HL-60 (cell line): ENCODE results near the gene RNF151.

Experiments
- DNase-seq, 2 experiments: peaks; one replicate each; pipeline ENCODE4 v3.0.0-alpha.2; 2010 to 2020; ENCODE audit warnings: low read depth in 1 of 2, low spot score in 1 of 2
- H3K27ac ChIP-seq: fragments of 250-450 bp; sonication (Bioruptor Pico); replicated peaks from 2 replicates; pipeline ENCODE4 v1.5.1; 2020; ENCODE audit warnings: mild to moderate bottlenecking, moderate library complexity
- H3K27me3 ChIP-seq: fragments of 250-450 bp; sonication (Bioruptor Pico); 2 replicates; pipeline ENCODE4 v1.5.1; 2021; ENCODE audit warnings: mild to moderate bottlenecking, moderate library complexity; ENCODE audit not compliant: insufficient read depth, poor library complexity, severe bottlenecking
- H3K4me3 ChIP-seq: replicated peaks from 2 replicates; pipeline ENCODE4 v1.5.1; 2011; ENCODE audit warnings: mild to moderate bottlenecking, control low read depth, low read length; ENCODE audit not compliant: insufficient read depth
- GABPA ChIP-seq: IDR thresholded peaks from 2 replicates; pipeline ENCODE4 v1.6.1; 2012; ENCODE audit warnings: low read depth
- POLR2AphosphoS5 ChIP-seq: IDR thresholded peaks from 2 replicates; pipeline ENCODE4 v1.6.1; 2012; ENCODE audit warnings: low read depth
- SPI1 ChIP-seq: IDR thresholded peaks from 2 replicates; pipeline ENCODE4 v1.6.1; 2012; ENCODE audit warnings: low read depth, mild to moderate bottlenecking, borderline replicate concordance
- TF ChIP-seq, protein P1 (sequence below): IDR thresholded peaks from 2 replicates; pipeline ENCODE4 v1.6.1; 2012; ENCODE audit warnings: low read depth; ENCODE audit not compliant: insufficient replicate concordance
- TF ChIP-seq, protein P2 (sequence below): IDR thresholded peaks from one replicate; pipeline ENCODE4 v1.5.1; 2011; ENCODE audit warnings: low read length, control low read depth, inconsistent platforms; ENCODE audit not compliant: insufficient read depth

RNF151 gene

DNA sequence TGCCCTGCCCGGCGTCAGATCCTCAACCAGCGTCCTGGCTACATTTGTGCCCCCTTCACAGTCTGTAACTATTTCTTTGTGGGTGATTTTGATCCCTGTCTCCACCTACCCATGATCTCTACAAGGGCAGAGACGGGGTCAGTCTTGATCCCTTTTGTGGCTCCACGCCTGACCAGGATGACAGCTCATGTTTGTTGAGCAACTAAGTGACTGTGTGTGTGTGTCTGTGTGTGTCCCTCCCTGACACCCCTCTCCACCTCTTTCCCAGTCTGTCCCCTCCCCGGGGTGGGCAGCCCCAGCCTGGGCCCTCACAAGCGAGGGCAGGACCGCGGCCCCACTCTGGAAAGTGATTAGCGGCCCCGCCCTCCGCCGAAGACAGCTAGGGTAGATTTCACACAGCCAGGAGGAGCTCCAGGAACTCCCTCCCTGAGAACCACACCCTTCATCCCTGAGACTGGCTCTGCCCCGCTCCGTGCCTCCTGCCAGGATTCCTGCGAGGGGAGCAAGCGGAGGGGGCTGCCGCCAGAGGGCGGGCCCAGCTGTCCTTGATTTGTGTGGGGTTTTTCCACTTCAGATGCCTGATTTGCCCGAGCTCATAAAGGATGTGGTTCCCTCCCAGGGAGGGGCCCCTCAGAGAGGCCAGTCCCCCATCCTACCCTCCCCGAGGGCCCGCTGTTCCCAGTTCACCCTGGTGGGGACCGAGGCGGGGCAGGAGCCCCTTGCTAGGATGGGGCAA lies 43.2 kb upstream of the RNF151 start:
- H3K27me3 ChIP-seq: peaks cover 32% of the 10 kb centered on the region
- no peak overlapping the region for H3K27ac ChIP-seq
- DNase-seq: no peak
- H3K4me3 ChIP-seq: no peak overlapping the region
- no peak for TF ChIP-seq SPI1
- no peak for TF ChIP-seq POLR2AphosphoS5
- TF ChIP-seq, protein P1, sequence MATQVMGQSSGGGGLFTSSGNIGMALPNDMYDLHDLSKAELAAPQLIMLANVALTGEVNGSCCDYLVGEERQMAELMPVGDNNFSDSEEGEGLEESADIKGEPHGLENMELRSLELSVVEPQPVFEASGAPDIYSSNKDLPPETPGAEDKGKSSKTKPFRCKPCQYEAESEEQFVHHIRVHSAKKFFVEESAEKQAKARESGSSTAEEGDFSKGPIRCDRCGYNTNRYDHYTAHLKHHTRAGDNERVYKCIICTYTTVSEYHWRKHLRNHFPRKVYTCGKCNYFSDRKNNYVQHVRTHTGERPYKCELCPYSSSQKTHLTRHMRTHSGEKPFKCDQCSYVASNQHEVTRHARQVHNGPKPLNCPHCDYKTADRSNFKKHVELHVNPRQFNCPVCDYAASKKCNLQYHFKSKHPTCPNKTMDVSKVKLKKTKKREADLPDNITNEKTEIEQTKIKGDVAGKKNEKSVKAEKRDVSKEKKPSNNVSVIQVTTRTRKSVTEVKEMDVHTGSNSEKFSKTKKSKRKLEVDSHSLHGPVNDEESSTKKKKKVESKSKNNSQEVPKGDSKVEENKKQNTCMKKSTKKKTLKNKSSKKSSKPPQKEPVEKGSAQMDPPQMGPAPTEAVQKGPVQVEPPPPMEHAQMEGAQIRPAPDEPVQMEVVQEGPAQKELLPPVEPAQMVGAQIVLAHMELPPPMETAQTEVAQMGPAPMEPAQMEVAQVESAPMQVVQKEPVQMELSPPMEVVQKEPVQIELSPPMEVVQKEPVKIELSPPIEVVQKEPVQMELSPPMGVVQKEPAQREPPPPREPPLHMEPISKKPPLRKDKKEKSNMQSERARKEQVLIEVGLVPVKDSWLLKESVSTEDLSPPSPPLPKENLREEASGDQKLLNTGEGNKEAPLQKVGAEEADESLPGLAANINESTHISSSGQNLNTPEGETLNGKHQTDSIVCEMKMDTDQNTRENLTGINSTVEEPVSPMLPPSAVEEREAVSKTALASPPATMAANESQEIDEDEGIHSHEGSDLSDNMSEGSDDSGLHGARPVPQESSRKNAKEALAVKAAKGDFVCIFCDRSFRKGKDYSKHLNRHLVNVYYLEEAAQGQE: no peak
- TF ChIP-seq GABPA: no peak
- TF ChIP-seq, protein P2, sequence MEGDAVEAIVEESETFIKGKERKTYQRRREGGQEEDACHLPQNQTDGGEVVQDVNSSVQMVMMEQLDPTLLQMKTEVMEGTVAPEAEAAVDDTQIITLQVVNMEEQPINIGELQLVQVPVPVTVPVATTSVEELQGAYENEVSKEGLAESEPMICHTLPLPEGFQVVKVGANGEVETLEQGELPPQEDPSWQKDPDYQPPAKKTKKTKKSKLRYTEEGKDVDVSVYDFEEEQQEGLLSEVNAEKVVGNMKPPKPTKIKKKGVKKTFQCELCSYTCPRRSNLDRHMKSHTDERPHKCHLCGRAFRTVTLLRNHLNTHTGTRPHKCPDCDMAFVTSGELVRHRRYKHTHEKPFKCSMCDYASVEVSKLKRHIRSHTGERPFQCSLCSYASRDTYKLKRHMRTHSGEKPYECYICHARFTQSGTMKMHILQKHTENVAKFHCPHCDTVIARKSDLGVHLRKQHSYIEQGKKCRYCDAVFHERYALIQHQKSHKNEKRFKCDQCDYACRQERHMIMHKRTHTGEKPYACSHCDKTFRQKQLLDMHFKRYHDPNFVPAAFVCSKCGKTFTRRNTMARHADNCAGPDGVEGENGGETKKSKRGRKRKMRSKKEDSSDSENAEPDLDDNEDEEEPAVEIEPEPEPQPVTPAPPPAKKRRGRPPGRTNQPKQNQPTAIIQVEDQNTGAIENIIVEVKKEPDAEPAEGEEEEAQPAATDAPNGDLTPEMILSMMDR: no peak

- no peak for DNase-seq
- H3K4me3 ChIP-seq: no peak overlapping the region
- H3K27ac ChIP-seq: no peak overlapping the region
- H3K27me3 ChIP-seq: peaks cover 26% of the 10 kb centered on the region
- TF ChIP-seq SPI1 (no peak), GABPA (no peak), POLR2AphosphoS5 (no peak)
- TF ChIP-seq, protein P2: no peak
- TF ChIP-seq, protein P1: no peak
These were observed 42.6 kb upstream of the RNF151 start for GRCh38 chr16:1924095-1924494.

DNA sequence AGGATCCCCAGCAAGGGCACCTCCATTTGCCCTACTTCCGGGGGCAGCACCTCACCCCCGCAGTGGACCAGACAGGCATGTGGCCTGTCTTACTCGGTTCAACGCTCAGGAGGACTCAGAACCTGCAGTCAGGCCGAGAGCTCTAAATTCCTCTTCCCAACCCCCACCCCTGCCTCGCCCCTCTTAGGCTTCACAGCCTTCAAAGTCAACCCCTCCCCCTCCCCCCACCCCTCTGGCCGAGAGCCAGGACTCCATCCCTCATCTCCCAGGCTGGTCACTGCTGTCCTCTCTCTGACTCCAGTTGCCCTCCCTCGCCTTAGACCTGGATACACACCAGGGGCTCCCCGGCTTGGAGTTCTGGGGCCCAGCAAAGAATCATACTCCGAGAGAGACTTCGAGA lies 40.4 kb upstream of the RNF151 start:
- Histone ChIP-seq H3K27me3 (peaks cover 10% of the 10 kb centered on the region), H3K4me3 (no peak overlapping the region), H3K27ac (no peak overlapping the region)
- no peak for TF ChIP-seq GABPA
- no peak for TF ChIP-seq SPI1
- no peak for DNase-seq

GRCh38 chr16:1929105-1929504 lies 37.6 kb upstream of the RNF151 start:
- H3K27ac ChIP-seq: peak overlapping the region; percentile 91
- no peak for DNase-seq
- peak overlapping the region; percentile 41 for H3K4me3 ChIP-seq
- TF ChIP-seq SPI1: no peak
- TF ChIP-seq GABPA: no peak
- TF ChIP-seq, protein P2: no peak
- no peaks in the 10 kb centered on the region for H3K27me3 ChIP-seq
